ENCODE results near the gene TMED5. TPM values are rescaled to one million over a fixed set of nuclear protein-coding genes. Genes with fewer than 3 reads are reported as not detected.

Gene TMED5
- polyA plus RNA-seq, 1 of the 3 experiments (the other 2 are of a cell fraction) = 24.2 TPM

- peaks cover 8% of the 10 kb centered on the region; the same call in 1 of the 2 replicates for H3K79me2 ChIP-seq (ENCODE audit: insufficient read depth)
- TF ChIP-seq GATA2 (CRISPR knock-in tag; IDR thresholded peaks at IDR 0.05) = no peak
- no peak for TF ChIP-seq RAD21 (IDR thresholded peaks at IDR 0.05; ENCODE audit: low read length)
- no peak for TF ChIP-seq SIN3A (IDR thresholded peaks at IDR 0.05; ENCODE audit: borderline replicate concordance, low read depth, low read length)
- no peak for TF ChIP-seq USF2 (IDR thresholded peaks at IDR 0.05; ENCODE audit: borderline replicate concordance, low read depth, low read length)
- no peak for TF ChIP-seq USF1 (IDR thresholded peaks at IDR 0.05; ENCODE audit: borderline replicate concordance, low read depth)
- no peak for TF ChIP-seq EZH2phosphoT487 (IDR thresholded peaks at IDR 0.05; ENCODE audit: borderline replicate concordance, low read depth)
- TF ChIP-seq RXRA (IDR thresholded peaks at IDR 0.05; ENCODE audit: borderline replicate concordance, low read depth) = no peak
- TF ChIP-seq REST (IDR thresholded peaks at IDR 0.05; ENCODE audit: low read depth, low read length) = no peak
- TF ChIP-seq NFIC (IDR thresholded peaks at IDR 0.05; ENCODE audit: borderline replicate concordance) = no peak
- TF ChIP-seq SMC3 (IDR thresholded peaks at IDR 0.05; ENCODE audit: low read depth, low read length) = no peak
- TF ChIP-seq CHD2 (IDR thresholded peaks at IDR 0.05; ENCODE audit: low read length, partially characterized antibody) = no peak
- TF ChIP-seq JUND (IDR thresholded peaks at IDR 0.05) = no peak
- no peak for TF ChIP-seq YY1 (IDR thresholded peaks at IDR 0.05; ENCODE audit: low read depth)
- TF ChIP-seq RCOR1 (IDR thresholded peaks at IDR 0.05; ENCODE audit: low read length) = no peak
- TF ChIP-seq MAX (IDR thresholded peaks at IDR 0.05; ENCODE audit: low read depth) = no peak
- no peak for TF ChIP-seq POLR2AphosphoS5 (IDR thresholded peaks at IDR 0.05; ENCODE audit: low read depth, low read length)
- TF ChIP-seq MEF2A (IDR thresholded peaks at IDR 0.05; ENCODE audit: borderline replicate concordance, low read depth) = no peak
- no peak for TF ChIP-seq FOSL2 (IDR thresholded peaks at IDR 0.05; ENCODE audit: borderline replicate concordance, low read depth)
- no peak overlapping the region for H3K9ac ChIP-seq
- no peaks in the 10 kb centered on the region for H3K27me3 ChIP-seq (ENCODE audit: insufficient read depth)
- H3K4me2 ChIP-seq = no peak overlapping the region
- H4K20me1 ChIP-seq (ENCODE audit: insufficient read depth) = no peaks in the 10 kb centered on the region
- H3K9me3 ChIP-seq = no peaks in the 10 kb centered on the region
- no peaks in the 10 kb centered on the region; a peak in 1 of 4 replicates for H3K4me1 ChIP-seq (ENCODE audit: control insufficient read depth in 1 of 2, insufficient read depth in 2 of 2, low read depth in 1 of 2, low read length in 1 of 2)
- peaks cover 15% of the 10 kb centered on the region for H3F3A ChIP-seq (replicated peaks; ENCODE audit: insufficient read depth)
- ChIA-PET CTCF (no interaction called here), POLR2A (no interaction called here)
- DNase-seq = no peak
- peak overlapping the region in 1 of 2 experiments; percentile 5; a peak in 1 of 4 replicates for H3K27ac ChIP-seq (ENCODE audit: low read depth in 2 of 2, low read length in 1 of 2)
- 90% methylated on average over 1 of the region's 1 CpG for WGBS (ENCODE audit: low lambda C conversion rate)
- no peaks in the 10 kb centered on the region for H3K9me2 ChIP-seq
- H3K4me3 ChIP-seq (ENCODE audit: low read depth in 2 of 2, low read length in 1 of 2) = no peak overlapping the region
- H3K36me3 ChIP-seq (replicated peaks in 1 of 2; ENCODE audit: control insufficient read depth in 1 of 2, insufficient read depth in 2 of 2, low read length in 1 of 2) = peaks cover 33 to 67% of the 10 kb centered on the region in 2 experiments
- H2AFZ ChIP-seq (ENCODE audit: low read depth) = no peak overlapping the region
Measured at GRCh38 chr1:93140106-93140505, 40.1 kb downstream of the TMED5 start.
